Heart left ventricle (tissue), 13 donors: ENCODE measurements around the gene LRP5.

Experiments used
- POLR2A ChIP-seq, 2 donors: fragments of 450-650 bp; IDR thresholded peaks; one replicate each; pipeline ENCODE4 v1.6.1; 2017; ENCODE audit warnings: antibody characterized with exemption in 2 of 2, mild to moderate bottlenecking in 2 of 2, moderate library complexity in 2 of 2
- TF ChIP-seq, protein P1 (sequence below), 12 donors: fragments of 200-600 bp; sonication (generic) in 4 of 12; IDR thresholded peaks; one replicate each; pipeline versions ENCODE4 v1.5.0 to v1.8.0; 2018 to 2022; ENCODE audit warnings: antibody characterized with exemption in 12 of 12, mild to moderate bottlenecking in 5 of 12
- donor health status: ischemic (EF 13 %, LVEDD 7.1; RV severe dilation, severe dysfunction).
- donor health status: DM: no; HTN: yes; CAD: no.
- donor health status: DM: no; HTN: no; CAD: no.
- donor health status: ischemic (EF 25% LVEDD 6.9; RV normal size, moderate dysfunction).
- donor health status: ischemic (EF 25% LVEDD 5.7; RV mildly dilated, moderate dysfunction).
- donor health status: ischemic (EF 35%, LVEDD 5.7; RV mildly dilated, moderate dysfunction).
- donor health status: nonischemic (EF 11% LVEDD 7.7; RV severe dilation, severe dysfunction).
- donor health status: DM: yes; HTN: yes; CAD: no.
- donor health status: PGD.
- donor health status: ischemic (EF 29% LVEDD 5.4; RV normal size, mild dysfunction).
- donor health status: nonischemic (EF 23%, LVEDD 6.1; RV moderate dilation, normal function).

DNA sequence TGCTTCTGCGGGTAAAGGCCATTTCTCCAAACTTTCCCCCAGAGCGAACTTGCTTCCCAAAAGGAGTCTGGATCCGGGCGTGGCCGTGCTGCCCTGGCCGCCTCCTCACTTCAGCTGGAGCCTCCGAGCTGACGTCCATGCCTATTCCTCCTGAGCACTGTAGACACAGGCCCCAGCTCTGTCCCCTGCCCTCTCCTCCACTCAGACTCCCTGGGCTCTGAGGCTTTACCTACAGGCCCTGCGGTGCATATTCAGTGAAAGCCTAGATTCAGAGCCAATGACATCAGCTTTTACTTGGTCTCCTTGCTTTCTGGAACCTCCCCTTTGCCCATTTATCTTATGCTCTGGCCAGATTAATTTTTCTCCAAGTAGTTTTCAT lies 9.7 kb downstream of the LRP5 start:
- TF ChIP-seq, protein P1, sequence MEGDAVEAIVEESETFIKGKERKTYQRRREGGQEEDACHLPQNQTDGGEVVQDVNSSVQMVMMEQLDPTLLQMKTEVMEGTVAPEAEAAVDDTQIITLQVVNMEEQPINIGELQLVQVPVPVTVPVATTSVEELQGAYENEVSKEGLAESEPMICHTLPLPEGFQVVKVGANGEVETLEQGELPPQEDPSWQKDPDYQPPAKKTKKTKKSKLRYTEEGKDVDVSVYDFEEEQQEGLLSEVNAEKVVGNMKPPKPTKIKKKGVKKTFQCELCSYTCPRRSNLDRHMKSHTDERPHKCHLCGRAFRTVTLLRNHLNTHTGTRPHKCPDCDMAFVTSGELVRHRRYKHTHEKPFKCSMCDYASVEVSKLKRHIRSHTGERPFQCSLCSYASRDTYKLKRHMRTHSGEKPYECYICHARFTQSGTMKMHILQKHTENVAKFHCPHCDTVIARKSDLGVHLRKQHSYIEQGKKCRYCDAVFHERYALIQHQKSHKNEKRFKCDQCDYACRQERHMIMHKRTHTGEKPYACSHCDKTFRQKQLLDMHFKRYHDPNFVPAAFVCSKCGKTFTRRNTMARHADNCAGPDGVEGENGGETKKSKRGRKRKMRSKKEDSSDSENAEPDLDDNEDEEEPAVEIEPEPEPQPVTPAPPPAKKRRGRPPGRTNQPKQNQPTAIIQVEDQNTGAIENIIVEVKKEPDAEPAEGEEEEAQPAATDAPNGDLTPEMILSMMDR (IDR thresholded peaks at IDR 0.05), result no peak
- TF ChIP-seq POLR2A (IDR thresholded peaks at IDR 0.05), result no peak
